Skeletal muscle satellite cell (primary cell): Measurements from ENCODE around the gene SMURF2. TPM values are rescaled to one million over a fixed set of nuclear protein-coding genes. Genes with fewer than 3 reads are reported as not detected.

Experiments
- H3K27me3 ChIP-seq: 2 replicates; pipeline ENCODE4 v1.7.0; 2013; ENCODE audit warnings: low read length; ENCODE audit not compliant: control insufficient read depth, insufficient read depth
- H3K36me3 ChIP-seq: 2 replicates; pipeline ENCODE4 v1.7.0; 2013; ENCODE audit warnings: mild to moderate bottlenecking, control low read depth, low read length; ENCODE audit not compliant: insufficient read depth
- H3K4me1 ChIP-seq: 2 replicates; pipeline ENCODE4 v1.7.0; 2013; ENCODE audit warnings: low read length; ENCODE audit not compliant: control insufficient read depth, insufficient read depth
- H3K4me2 ChIP-seq: 2 replicates; pipeline ENCODE4 v1.7.0; 2013; ENCODE audit warnings: mild to moderate bottlenecking, low read length
- H3K4me3 ChIP-seq: 2 replicates; pipeline ENCODE4 v1.7.0; 2013; ENCODE audit warnings: low read length
- H3K9ac ChIP-seq: 2 replicates; pipeline ENCODE4 v1.7.0; 2013; ENCODE audit warnings: mild to moderate bottlenecking, low read depth, low read length, moderate library complexity
- H3K9me3 ChIP-seq: replicated peaks from 2 replicates; pipeline ENCODE4 v1.7.0; 2013; ENCODE audit warnings: mild to moderate bottlenecking, control low read depth, low read length
- small RNA-seq: library from RNA; depleted of rRNA; stranded (forward); fragments of <200 nt; gene quantifications from one replicate; pipeline ENCODE3, GENCODE V24; 2012

The SMURF2 gene

GRCh38 chr17:64498308-64499203, 163.6 kb downstream of the SMURF2 start:
- Histone ChIP-seq H3K4me2 (peak overlapping the region; percentile 91), H3K36me3 (peaks cover 62% of the 10 kb centered on the region), H3K4me3 (no peak overlapping the region), H3K27me3 (no peaks in the 10 kb centered on the region), H3K9ac (peak overlapping the region; percentile 80), H3K9me3 (no peaks in the 10 kb centered on the region), H3K4me1 (peaks cover 65% of the 10 kb centered on the region)

GRCh38 chr17:64497565-64498035, 164.5 kb downstream of the SMURF2 start:
- peak overlapping the region; percentile 85 for H3K4me3 ChIP-seq
- H3K4me2 ChIP-seq: peak overlapping the region; percentile 91
- no peaks in the 10 kb centered on the region for H3K9me3 ChIP-seq
- H3K9ac ChIP-seq: peak overlapping the region; percentile 80
- H3K4me1 ChIP-seq: peaks cover 56% of the 10 kb centered on the region
- H3K27me3 ChIP-seq: no peaks in the 10 kb centered on the region
- H3K36me3 ChIP-seq: peaks cover 57% of the 10 kb centered on the region

- Histone ChIP-seq H3K4me1 (peaks cover 51% of the 10 kb centered on the region), H3K36me3 (peaks cover 54% of the 10 kb centered on the region), H3K9me3 (no peaks in the 10 kb centered on the region), H3K4me3 (peak within 1 kb of the TSS; percentile 85), H3K9ac (peak within 1 kb of the TSS; percentile 80), H3K4me2 (peak within 1 kb of the TSS; percentile 91), H3K27me3 (no peaks in the 10 kb centered on the region)
Measured at GRCh38 chr17:64496786-64497564, 165.1 kb downstream of the SMURF2 start, which contains the start of gene POLG2. Gene POLG2, minus strand, starts transcription at chr17:64497054. Its CDS starts 86 bp downstream, at chr17:64496968.

- Histone ChIP-seq H3K4me3 (peak overlapping the region; percentile 85), H3K36me3 (peaks cover 52% of the 10 kb centered on the region), H3K4me2 (peak overlapping the region; percentile 91), H3K4me1 (peaks cover 48% of the 10 kb centered on the region), H3K9me3 (no peaks in the 10 kb centered on the region), H3K9ac (peak overlapping the region; percentile 80), H3K27me3 (no peaks in the 10 kb centered on the region)
Measured at GRCh38 chr17:64496348-64496785, 165.7 kb downstream of the SMURF2 start.

Small RNA genes within 50 kb of the gene (small RNA-seq; reads per million reads assigned to genes)
- gene AC009994.1: not detected
